ENCODE measurements around the gene PRR7.
A peak's percentile ranks its signal among the peaks of the same experiment; 100 is the strongest.

The PRR7 gene

DNA sequence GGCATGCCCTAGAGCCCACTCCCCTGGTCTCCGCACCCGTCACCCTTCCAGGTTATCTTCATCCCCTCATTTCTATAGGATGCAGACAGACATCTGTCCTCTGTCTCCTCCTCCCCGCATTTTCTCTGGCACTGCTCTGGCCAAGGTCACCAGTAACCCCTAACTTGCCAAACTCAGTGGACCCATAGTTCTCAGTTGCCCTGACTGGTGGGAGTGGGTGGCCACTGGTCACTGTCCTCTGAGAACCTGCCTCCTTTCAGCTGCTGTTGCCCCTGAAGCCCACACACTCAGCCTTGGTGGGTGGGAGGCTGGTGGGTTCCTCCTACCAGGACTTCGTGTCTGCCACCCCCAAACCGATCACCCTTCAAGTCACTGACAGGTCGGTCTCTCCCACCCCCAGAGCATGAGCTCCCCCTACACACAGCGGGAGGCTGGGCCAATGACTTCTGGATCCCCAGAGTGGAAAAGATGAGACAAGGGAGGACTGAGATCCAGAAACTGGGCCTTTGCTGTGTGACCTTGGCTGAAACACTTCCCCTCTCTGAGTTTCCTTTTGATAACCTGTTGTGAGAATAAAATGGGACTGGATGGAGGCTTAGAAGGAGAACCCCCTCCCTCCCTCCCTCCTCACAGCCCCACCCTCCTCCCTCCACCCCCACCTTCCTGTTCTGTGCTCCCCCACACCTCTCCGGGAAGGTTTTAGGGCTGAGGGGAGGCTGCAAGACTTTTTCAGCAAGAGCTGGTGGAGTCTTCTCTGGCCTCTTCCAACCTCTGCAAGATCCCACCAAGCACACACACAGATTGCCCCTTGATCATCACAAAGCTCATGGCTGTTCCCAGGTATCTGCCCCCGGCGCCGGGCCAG lies 29.2 kb downstream of the PRR7 start:
- no peak overlapping the region for H3K27ac ChIP-seq (ENCODE audit: low read length)
- H3K9me3 ChIP-seq (ENCODE audit: control insufficient read depth in 1 of 2, low read length in 2 of 2), result no peaks in the 10 kb centered on the region
- no peaks in the 10 kb centered on the region for H3K27me3 ChIP-seq (ENCODE audit: low read depth, low read length)
- peaks cover 10 to 67% of the 10 kb centered on the region in 2 donors for H3K4me1 ChIP-seq (ENCODE audit: control insufficient read depth in 1 of 2, insufficient read depth in 2 of 2, low read length in 2 of 2)
- no peak overlapping the region for H3K4me3 ChIP-seq (ENCODE audit: low read depth in 1 of 2, low read length in 2 of 2)
- H3K36me3 ChIP-seq (ENCODE audit: control insufficient read depth in 1 of 2, insufficient read depth in 2 of 2, low read length in 2 of 2), result no peaks in the 10 kb centered on the region

DNA sequence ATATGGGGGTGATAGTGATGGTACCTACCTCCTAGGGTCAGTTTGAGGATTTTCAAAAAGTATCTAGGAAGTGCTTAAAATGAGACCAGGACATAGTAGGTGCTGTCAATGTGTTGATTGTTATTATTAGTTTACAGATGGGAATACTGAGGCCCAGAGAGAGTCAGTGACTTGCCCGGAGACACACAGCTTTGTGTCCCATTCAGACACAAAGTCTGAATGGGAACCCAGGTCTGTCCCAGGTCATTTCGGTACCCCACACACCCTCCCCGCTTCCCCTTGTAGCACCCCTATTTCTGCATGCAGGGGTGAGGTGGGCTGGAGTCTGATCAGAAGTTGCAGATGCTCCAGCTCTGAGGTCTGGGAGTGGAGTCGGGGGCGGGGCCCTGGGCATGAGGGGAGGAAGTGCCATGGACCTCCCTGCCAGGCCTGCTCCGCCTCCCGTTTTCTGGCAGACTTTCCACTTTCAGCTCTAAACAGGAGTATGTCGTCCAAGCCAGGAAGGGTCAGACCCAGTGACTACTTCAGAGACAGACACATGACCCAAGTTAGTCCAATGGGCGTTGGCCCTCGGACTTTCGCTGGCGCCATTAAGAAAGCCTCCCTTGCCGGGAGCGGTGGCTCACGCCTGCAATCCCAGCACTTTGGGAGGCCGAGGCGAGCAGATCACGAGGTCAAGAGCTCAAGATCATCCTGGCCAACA lies 30.1 kb downstream of the PRR7 start:
- Histone ChIP-seq H3K36me3 (ENCODE audit: control insufficient read depth in 1 of 2, insufficient read depth in 2 of 2, low read length in 2 of 2) (peaks cover 0 to 2% of the 10 kb centered on the region in 2 donors), H3K4me1 (ENCODE audit: control insufficient read depth in 1 of 2, insufficient read depth in 2 of 2, low read length in 2 of 2) (peaks cover 10 to 63% of the 10 kb centered on the region in 2 donors), H3K27ac (ENCODE audit: low read length) (no peak overlapping the region), H3K27me3 (ENCODE audit: low read depth, low read length) (no peaks in the 10 kb centered on the region), H3K9me3 (ENCODE audit: control insufficient read depth in 1 of 2, low read length in 2 of 2) (no peaks in the 10 kb centered on the region), H3K4me3 (ENCODE audit: low read depth in 1 of 2, low read length in 2 of 2) (no peak overlapping the region)

DNA sequence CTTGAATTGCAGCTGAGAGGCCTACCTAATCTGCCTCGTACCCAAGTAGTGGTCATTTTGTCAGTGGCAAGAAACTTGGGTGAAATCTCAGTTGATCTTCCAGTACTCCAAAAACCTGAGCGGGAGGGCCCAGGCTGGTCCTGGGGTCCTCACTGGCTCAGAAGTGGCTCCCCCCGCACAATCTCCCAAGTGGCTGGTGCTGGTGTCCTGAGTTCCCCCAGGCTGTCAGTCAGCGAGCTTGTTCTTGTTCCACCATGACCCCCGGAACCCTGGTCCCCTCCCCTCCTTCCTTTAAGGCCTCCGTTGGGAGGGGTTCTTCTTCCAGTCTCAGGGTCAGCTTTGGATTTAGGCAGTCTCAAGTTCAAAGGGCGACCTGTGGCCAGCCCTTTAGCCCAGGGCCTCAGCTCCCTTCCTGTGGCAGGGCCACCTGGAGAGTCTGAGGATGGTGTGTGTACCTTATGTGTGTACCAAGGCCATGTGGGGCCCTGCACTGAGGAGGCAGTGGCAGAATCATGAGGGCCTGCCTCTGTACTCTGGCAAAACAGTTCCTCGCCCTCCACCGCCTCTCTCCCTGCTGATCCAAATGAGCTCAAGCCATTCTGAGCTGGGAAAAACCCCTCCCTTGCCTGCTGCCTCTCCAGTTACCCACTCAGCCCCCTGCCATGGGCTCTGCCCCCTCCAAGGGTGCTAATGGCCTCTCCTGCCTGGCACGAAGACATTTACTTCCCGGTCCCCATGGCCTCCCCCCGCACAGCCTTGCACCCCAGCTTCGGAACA lies 31.3 kb downstream of the PRR7 start:
- H3K4me3 ChIP-seq (ENCODE audit: low read depth in 1 of 2, low read length in 2 of 2), result no peak overlapping the region
- H3K27me3 ChIP-seq (ENCODE audit: low read depth, low read length), result no peaks in the 10 kb centered on the region
- H3K36me3 ChIP-seq (ENCODE audit: control insufficient read depth in 1 of 2, insufficient read depth in 2 of 2, low read length in 2 of 2), result peaks cover 0 to 5% of the 10 kb centered on the region in 2 donors
- no peak overlapping the region for H3K27ac ChIP-seq (ENCODE audit: low read length)
- H3K9me3 ChIP-seq (ENCODE audit: control insufficient read depth in 1 of 2, low read length in 2 of 2), result no peaks in the 10 kb centered on the region
- H3K4me1 ChIP-seq (ENCODE audit: control insufficient read depth in 1 of 2, insufficient read depth in 2 of 2, low read length in 2 of 2), result peaks cover 5 to 64% of the 10 kb centered on the region in 2 donors

DNA sequence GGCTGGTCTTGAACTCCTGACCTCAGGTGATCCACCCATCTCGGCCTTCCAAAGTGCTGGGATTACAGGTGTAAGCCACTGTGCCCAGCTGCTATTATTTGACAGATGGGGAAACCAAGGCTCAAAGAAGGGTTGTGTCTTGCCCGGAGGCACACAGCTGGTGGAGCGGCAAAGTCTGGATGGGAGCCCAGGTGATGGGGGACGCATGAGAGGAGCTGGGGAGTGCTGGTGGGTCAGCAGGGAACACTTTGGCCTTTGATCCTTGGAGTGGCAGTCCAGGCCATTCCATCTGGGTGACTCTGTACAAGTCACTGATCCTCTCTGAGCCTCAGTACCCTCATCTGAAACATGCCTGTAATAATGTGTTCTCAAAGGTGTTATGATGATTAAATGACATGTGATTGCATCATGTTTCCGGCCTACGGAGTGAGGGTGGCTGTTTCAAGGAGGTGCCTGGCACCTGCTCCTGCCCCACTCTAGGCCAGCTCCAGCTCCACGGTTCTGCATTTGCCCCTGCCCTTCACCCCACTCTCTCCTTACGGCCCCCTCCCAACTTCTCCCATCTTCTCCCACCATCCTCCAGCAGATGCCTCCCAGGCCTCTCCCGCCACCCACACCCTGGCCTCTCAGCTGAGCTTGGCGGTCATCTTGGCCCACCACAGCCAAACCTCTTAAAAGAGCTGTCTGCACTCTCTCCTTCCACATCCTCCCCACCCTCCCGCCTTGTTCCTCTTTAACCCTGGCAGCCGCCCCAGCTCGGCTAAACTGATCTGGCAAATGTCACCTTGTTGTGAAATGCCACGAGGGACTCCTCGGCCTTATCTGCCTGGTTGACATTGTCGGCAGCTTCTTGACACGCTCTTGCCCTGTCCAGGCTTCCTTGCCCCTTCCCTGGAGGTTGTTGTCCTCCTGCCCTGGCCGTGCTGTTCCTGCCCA lies 32.4 kb downstream of the PRR7 start:
- Histone ChIP-seq H3K36me3 (ENCODE audit: control insufficient read depth in 1 of 2, insufficient read depth in 2 of 2, low read length in 2 of 2) (peaks cover 5 to 15% of the 10 kb centered on the region in 2 donors), H3K9me3 (ENCODE audit: control insufficient read depth in 1 of 2, low read length in 2 of 2) (no peaks in the 10 kb centered on the region), H3K4me3 (ENCODE audit: low read depth in 1 of 2, low read length in 2 of 2) (peak overlapping the region in 1 of 2 donors; percentile 1), H3K4me1 (ENCODE audit: control insufficient read depth in 1 of 2, insufficient read depth in 2 of 2, low read length in 2 of 2) (peaks cover 5 to 75% of the 10 kb centered on the region in 2 donors), H3K27me3 (ENCODE audit: low read depth, low read length) (no peaks in the 10 kb centered on the region), H3K27ac (ENCODE audit: low read length) (peak overlapping the region; percentile 79)

DNA sequence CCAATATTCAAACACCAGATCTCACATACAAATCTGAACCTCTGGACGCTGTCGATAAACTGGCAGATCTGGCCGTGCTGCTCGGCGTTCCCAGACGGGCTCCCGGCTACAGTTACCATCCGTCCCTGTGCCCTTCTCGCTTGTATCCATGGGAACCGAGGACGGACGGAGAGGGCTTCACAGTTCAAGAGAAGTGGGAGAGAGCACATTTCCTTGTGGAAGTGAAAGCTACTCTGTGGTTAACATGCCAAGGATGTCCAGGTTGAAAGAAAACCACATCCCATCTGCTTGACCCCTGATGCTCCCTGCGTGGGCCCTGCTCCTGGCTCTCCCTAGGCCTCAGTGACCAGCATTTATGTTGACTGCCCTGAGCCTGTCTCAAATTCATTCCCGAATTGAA lies 33.2 kb downstream of the PRR7 start:
- Histone ChIP-seq H3K27me3 (ENCODE audit: low read depth, low read length) (no peaks in the 10 kb centered on the region), H3K36me3 (ENCODE audit: control insufficient read depth in 1 of 2, insufficient read depth in 2 of 2, low read length in 2 of 2) (peaks cover 10 to 16% of the 10 kb centered on the region in 2 donors), H3K27ac (ENCODE audit: low read length) (peak overlapping the region; percentile 79), H3K9me3 (ENCODE audit: control insufficient read depth in 1 of 2, low read length in 2 of 2) (no peaks in the 10 kb centered on the region), H3K4me1 (ENCODE audit: control insufficient read depth in 1 of 2, insufficient read depth in 2 of 2, low read length in 2 of 2) (peaks cover 10 to 76% of the 10 kb centered on the region in 2 donors), H3K4me3 (ENCODE audit: low read depth in 1 of 2, low read length in 2 of 2) (no peak overlapping the region)

DNA sequence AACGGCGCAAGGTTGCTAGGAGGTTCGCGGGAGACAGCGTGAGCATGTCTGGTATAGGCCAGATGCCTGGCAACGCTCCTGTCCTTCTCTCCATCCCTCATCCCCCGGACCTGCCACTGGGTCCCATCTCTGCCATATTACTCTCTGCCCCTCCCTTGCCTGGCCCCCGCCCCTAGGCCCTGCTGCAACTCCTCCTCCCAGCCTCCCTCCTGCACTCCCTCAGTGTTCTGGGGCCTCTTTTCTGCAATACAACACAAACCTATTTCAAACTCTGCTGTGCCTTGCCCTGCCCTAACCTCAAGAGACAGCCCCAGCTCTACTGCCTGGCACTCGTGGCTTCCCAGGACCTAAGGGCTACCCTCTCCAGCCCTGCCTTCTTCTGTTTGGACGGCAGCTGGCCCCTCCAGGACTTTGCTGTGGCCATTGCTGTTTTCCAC lies 35.8 kb downstream of the PRR7 start:
- no peak overlapping the region for H3K4me3 ChIP-seq (ENCODE audit: low read depth in 1 of 2, low read length in 2 of 2)
- H3K36me3 ChIP-seq (ENCODE audit: control insufficient read depth in 1 of 2, insufficient read depth in 2 of 2, low read length in 2 of 2), result peaks cover 19 to 35% of the 10 kb centered on the region in 2 donors
- no peak overlapping the region for H3K27ac ChIP-seq (ENCODE audit: low read length)
- H3K4me1 ChIP-seq (ENCODE audit: control insufficient read depth in 1 of 2, insufficient read depth in 2 of 2, low read length in 2 of 2), result peaks cover 10 to 73% of the 10 kb centered on the region in 2 donors
- no peaks in the 10 kb centered on the region for H3K9me3 ChIP-seq (ENCODE audit: control insufficient read depth in 1 of 2, low read length in 2 of 2)
- no peaks in the 10 kb centered on the region for H3K27me3 ChIP-seq (ENCODE audit: low read depth, low read length)

DNA sequence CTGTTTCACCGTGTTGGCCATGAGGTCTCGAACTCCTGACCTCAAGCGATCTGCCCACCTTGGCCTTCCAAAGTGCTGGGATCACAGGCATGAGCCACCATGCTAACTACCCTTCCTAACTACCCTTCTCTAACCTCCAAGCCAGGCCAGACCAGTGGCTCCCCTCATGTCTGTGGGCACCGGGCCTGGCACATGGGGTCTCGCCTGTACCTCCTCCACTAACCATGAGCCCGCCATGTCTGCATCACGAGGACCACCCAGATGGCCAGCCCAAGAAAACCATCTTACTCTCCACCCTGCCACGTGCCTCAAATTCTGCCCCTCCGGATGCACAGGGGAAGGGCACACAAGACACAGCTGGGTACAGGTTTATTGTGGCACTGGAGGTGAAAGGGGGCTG lies 36.4 kb downstream of the PRR7 start:
- Histone ChIP-seq H3K27me3 (ENCODE audit: low read depth, low read length) (no peaks in the 10 kb centered on the region), H3K27ac (ENCODE audit: low read length) (no peak overlapping the region), H3K4me3 (ENCODE audit: low read depth in 1 of 2, low read length in 2 of 2) (no peak overlapping the region), H3K4me1 (ENCODE audit: control insufficient read depth in 1 of 2, insufficient read depth in 2 of 2, low read length in 2 of 2) (peaks cover 10 to 73% of the 10 kb centered on the region in 2 donors), H3K9me3 (ENCODE audit: control insufficient read depth in 1 of 2, low read length in 2 of 2) (no peaks in the 10 kb centered on the region), H3K36me3 (ENCODE audit: control insufficient read depth in 1 of 2, insufficient read depth in 2 of 2, low read length in 2 of 2) (peaks cover 21 to 42% of the 10 kb centered on the region in 2 donors)

DNA sequence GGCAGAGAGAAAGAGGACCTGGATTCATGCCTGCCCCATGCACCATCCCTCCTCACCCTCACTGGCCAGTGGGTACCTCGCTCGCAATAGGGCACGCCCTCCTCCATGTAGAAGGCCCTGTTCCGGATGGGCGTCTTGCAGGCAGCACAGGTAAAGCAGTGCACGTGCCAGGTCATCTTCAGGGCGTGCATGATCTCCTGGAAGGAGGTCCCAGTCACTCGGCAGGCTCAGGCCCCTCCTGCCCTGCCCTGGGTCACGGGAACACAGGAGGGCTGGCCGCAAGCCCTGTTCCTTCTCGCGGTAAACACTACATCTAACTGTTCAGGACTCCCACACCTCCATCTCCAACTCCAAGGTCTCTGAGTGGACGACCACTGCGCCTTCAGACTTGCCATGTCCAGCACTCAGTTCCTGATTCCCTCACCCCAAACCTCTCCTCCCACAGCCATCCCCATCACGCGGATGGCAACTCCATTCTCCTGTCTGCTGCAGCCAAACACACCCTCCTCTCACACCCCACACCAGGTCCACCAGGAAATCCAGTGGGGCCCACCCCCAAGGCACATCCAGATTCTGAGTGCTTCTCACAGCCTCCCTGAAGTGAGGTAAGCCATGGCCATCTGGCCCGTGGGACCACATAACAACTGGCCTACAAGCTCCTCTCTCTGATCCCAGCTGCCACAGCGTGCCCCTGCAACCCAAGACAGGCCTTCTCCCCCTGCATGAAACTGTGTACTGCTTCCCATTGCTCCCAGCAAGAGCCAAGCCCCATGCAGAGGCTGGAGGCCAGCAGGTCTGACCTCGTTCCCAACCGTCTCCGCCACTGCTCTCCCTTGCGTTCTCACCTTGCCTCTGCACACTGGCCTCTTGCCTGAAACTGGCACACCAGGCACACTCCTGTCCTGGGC lies 37.6 kb downstream of the PRR7 start:
- no peak overlapping the region for H3K27ac ChIP-seq (ENCODE audit: low read length)
- H3K4me3 ChIP-seq (ENCODE audit: low read depth in 1 of 2, low read length in 2 of 2), result no peak overlapping the region
- peaks cover 10 to 73% of the 10 kb centered on the region in 2 donors for H3K4me1 ChIP-seq (ENCODE audit: control insufficient read depth in 1 of 2, insufficient read depth in 2 of 2, low read length in 2 of 2)
- H3K9me3 ChIP-seq (ENCODE audit: control insufficient read depth in 1 of 2, low read length in 2 of 2), result no peaks in the 10 kb centered on the region
- no peaks in the 10 kb centered on the region for H3K27me3 ChIP-seq (ENCODE audit: low read depth, low read length)
- peaks cover 25 to 53% of the 10 kb centered on the region in 2 donors for H3K36me3 ChIP-seq (ENCODE audit: control insufficient read depth in 1 of 2, insufficient read depth in 2 of 2, low read length in 2 of 2)

DNA sequence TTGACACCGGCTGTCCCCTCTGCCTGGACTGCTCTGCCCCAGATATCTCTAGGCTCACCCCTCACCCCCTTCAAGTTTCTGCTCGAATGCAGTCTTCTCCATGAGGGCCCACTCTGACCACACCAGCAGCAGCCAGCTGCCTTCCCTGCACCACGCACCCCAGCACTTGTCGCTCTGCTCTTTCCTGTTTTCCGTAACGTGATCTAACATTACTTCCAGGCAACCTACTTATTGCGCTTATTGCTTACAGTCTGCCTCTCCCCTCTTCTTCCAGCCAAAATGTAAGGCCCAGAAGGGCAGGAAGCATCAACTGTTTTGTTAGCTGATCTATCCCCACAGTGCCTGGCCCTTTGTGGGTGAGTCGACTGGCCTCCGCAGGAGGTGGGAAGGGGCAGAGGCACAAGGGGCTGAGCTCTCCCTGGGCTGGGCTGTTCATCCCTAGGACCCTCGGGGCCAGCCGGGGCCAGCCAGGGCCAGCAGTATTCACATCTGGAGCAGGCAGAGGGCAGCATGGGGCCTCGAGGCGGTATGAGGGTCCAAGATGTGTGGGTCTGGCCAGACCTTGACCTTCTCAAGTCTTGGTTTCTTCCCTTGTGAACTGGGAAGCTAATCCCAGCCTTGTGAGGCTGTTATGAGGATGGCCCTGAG lies 38.4 kb downstream of the PRR7 start:
- H3K36me3 ChIP-seq (ENCODE audit: control insufficient read depth in 1 of 2, insufficient read depth in 2 of 2, low read length in 2 of 2), result peaks cover 26 to 60% of the 10 kb centered on the region in 2 donors
- no peak overlapping the region for H3K4me3 ChIP-seq (ENCODE audit: low read depth in 1 of 2, low read length in 2 of 2)
- H3K27ac ChIP-seq (ENCODE audit: low read length), result no peak overlapping the region
- no peaks in the 10 kb centered on the region for H3K27me3 ChIP-seq (ENCODE audit: low read depth, low read length)
- no peaks in the 10 kb centered on the region for H3K9me3 ChIP-seq (ENCODE audit: control insufficient read depth in 1 of 2, low read length in 2 of 2)
- H3K4me1 ChIP-seq (ENCODE audit: control insufficient read depth in 1 of 2, insufficient read depth in 2 of 2, low read length in 2 of 2), result peaks cover 5 to 73% of the 10 kb centered on the region in 2 donors
